ENCODE measurements around the gene CEP44.

GRCh38 chr4:174254613-174255012, 29.1 kb upstream of the CEP44 start:
- TF ChIP-seq, protein P1, sequence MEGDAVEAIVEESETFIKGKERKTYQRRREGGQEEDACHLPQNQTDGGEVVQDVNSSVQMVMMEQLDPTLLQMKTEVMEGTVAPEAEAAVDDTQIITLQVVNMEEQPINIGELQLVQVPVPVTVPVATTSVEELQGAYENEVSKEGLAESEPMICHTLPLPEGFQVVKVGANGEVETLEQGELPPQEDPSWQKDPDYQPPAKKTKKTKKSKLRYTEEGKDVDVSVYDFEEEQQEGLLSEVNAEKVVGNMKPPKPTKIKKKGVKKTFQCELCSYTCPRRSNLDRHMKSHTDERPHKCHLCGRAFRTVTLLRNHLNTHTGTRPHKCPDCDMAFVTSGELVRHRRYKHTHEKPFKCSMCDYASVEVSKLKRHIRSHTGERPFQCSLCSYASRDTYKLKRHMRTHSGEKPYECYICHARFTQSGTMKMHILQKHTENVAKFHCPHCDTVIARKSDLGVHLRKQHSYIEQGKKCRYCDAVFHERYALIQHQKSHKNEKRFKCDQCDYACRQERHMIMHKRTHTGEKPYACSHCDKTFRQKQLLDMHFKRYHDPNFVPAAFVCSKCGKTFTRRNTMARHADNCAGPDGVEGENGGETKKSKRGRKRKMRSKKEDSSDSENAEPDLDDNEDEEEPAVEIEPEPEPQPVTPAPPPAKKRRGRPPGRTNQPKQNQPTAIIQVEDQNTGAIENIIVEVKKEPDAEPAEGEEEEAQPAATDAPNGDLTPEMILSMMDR (IDR thresholded peaks at IDR 0.05; ENCODE audit: poor library complexity) = no peak
- no peak for TF ChIP-seq EZH2 (IDR thresholded peaks at IDR 0.05; ENCODE audit: borderline replicate concordance)
- no peak for TF ChIP-seq EZH2phosphoT487 (IDR thresholded peaks at IDR 0.05; ENCODE audit: low read depth, severe bottlenecking, unreplicated experiment)
